ENCODE results near the gene MTSS2.

MTSS2 gene

GRCh38 chr16:70703835-70704381, 18.1 kb upstream of the MTSS2 start:
- H3K27me3 ChIP-seq (replicated peaks; ENCODE audit: control insufficient read depth, insufficient read depth, low read length), result no peaks in the 10 kb centered on the region
- H3K9me3 ChIP-seq (ENCODE audit: control insufficient read depth, low read length), result no peaks in the 10 kb centered on the region
- DNase-seq (ENCODE audit: low read depth), result no peak
- peaks cover 37% of the 10 kb centered on the region for H3K4me1 ChIP-seq (ENCODE audit: control insufficient read depth, insufficient read depth, low read length)
- H3K4me3 ChIP-seq (ENCODE audit: low read length), result no peak overlapping the region
- no peaks in the 10 kb centered on the region for H3K36me3 ChIP-seq (ENCODE audit: control insufficient read depth, insufficient read depth, low read length, severe bottlenecking)
- peak overlapping the region; percentile 63 for H3K9ac ChIP-seq (ENCODE audit: low read length)

- no peaks in the 10 kb centered on the region for H3K9me3 ChIP-seq (ENCODE audit: control insufficient read depth, low read length)
- H3K9ac ChIP-seq (ENCODE audit: low read length), result peak overlapping the region; percentile 63
- peaks cover 37% of the 10 kb centered on the region for H3K4me1 ChIP-seq (ENCODE audit: control insufficient read depth, insufficient read depth, low read length)
- no peak overlapping the region for H3K4me3 ChIP-seq (ENCODE audit: low read length)
- peak; percentile 93 for DNase-seq (ENCODE audit: low read depth)
- H3K36me3 ChIP-seq (ENCODE audit: control insufficient read depth, insufficient read depth, low read length, severe bottlenecking), result no peaks in the 10 kb centered on the region
- H3K27me3 ChIP-seq (replicated peaks; ENCODE audit: control insufficient read depth, insufficient read depth, low read length), result no peaks in the 10 kb centered on the region
Observed at GRCh38 chr16:70703041-70703834, 17.4 kb upstream of the MTSS2 start.

- Histone ChIP-seq H3K36me3 (ENCODE audit: control insufficient read depth, insufficient read depth, low read length, severe bottlenecking) (no peaks in the 10 kb centered on the region), H3K27me3 (replicated peaks; ENCODE audit: control insufficient read depth, insufficient read depth, low read length) (no peaks in the 10 kb centered on the region), H3K4me1 (ENCODE audit: control insufficient read depth, insufficient read depth, low read length) (peaks cover 37% of the 10 kb centered on the region), H3K9ac (ENCODE audit: low read length) (peak overlapping the region; percentile 63), H3K4me3 (ENCODE audit: low read length) (no peak overlapping the region), H3K9me3 (ENCODE audit: control insufficient read depth, low read length) (no peaks in the 10 kb centered on the region)
- DNase-seq (ENCODE audit: low read depth), result no peak
Observed at GRCh38 chr16:70702624-70703023, 16.8 kb upstream of the MTSS2 start.

- Histone ChIP-seq H3K9me3 (ENCODE audit: control insufficient read depth, low read length) (no peaks in the 10 kb centered on the region), H3K4me3 (ENCODE audit: low read length) (no peak overlapping the region), H3K27me3 (replicated peaks; ENCODE audit: control insufficient read depth, insufficient read depth, low read length) (no peaks in the 10 kb centered on the region), H3K4me1 (ENCODE audit: control insufficient read depth, insufficient read depth, low read length) (peaks cover 31% of the 10 kb centered on the region), H3K9ac (ENCODE audit: low read length) (peak overlapping the region; percentile 63), H3K36me3 (ENCODE audit: control insufficient read depth, insufficient read depth, low read length, severe bottlenecking) (no peaks in the 10 kb centered on the region)
- no peak for DNase-seq (ENCODE audit: low read depth)
Observed at GRCh38 chr16:70701998-70702397, 16.1 kb upstream of the MTSS2 start.

- no peak for DNase-seq (ENCODE audit: low read depth)
- Histone ChIP-seq H3K9ac (ENCODE audit: low read length) (no peak overlapping the region), H3K27me3 (replicated peaks; ENCODE audit: control insufficient read depth, insufficient read depth, low read length) (no peaks in the 10 kb centered on the region), H3K9me3 (ENCODE audit: control insufficient read depth, low read length) (no peaks in the 10 kb centered on the region), H3K4me1 (ENCODE audit: control insufficient read depth, insufficient read depth, low read length) (peaks cover 27% of the 10 kb centered on the region), H3K4me3 (ENCODE audit: low read length) (no peak overlapping the region), H3K36me3 (ENCODE audit: control insufficient read depth, insufficient read depth, low read length, severe bottlenecking) (no peaks in the 10 kb centered on the region)
Observed at GRCh38 chr16:70701596-70701995, 15.7 kb upstream of the MTSS2 start.

GRCh38 chr16:70701036-70701435, 15.2 kb upstream of the MTSS2 start:
- no peaks in the 10 kb centered on the region for H3K9me3 ChIP-seq (ENCODE audit: control insufficient read depth, low read length)
- peaks cover 24% of the 10 kb centered on the region for H3K4me1 ChIP-seq (ENCODE audit: control insufficient read depth, insufficient read depth, low read length)
- DNase-seq (ENCODE audit: low read depth), result no peak
- H3K27me3 ChIP-seq (replicated peaks; ENCODE audit: control insufficient read depth, insufficient read depth, low read length), result no peaks in the 10 kb centered on the region
- no peak overlapping the region for H3K9ac ChIP-seq (ENCODE audit: low read length)
- H3K36me3 ChIP-seq (ENCODE audit: control insufficient read depth, insufficient read depth, low read length, severe bottlenecking), result no peaks in the 10 kb centered on the region
- no peak overlapping the region for H3K4me3 ChIP-seq (ENCODE audit: low read length)

GRCh38 chr16:70700101-70701020, 14.5 kb upstream of the MTSS2 start:
- Histone ChIP-seq H3K4me3 (ENCODE audit: low read length) (no peak overlapping the region), H3K27me3 (replicated peaks; ENCODE audit: control insufficient read depth, insufficient read depth, low read length) (no peaks in the 10 kb centered on the region), H3K4me1 (ENCODE audit: control insufficient read depth, insufficient read depth, low read length) (peaks cover 24% of the 10 kb centered on the region), H3K9ac (ENCODE audit: low read length) (no peak overlapping the region), H3K36me3 (ENCODE audit: control insufficient read depth, insufficient read depth, low read length, severe bottlenecking) (no peaks in the 10 kb centered on the region), H3K9me3 (ENCODE audit: control insufficient read depth, low read length) (no peaks in the 10 kb centered on the region)
- DNase-seq (ENCODE audit: low read depth), result no peak

GRCh38 chr16:70699696-70700095, 13.8 kb upstream of the MTSS2 start:
- Histone ChIP-seq H3K4me3 (ENCODE audit: low read length) (no peak overlapping the region), H3K4me1 (ENCODE audit: control insufficient read depth, insufficient read depth, low read length) (peaks cover 27% of the 10 kb centered on the region), H3K27me3 (replicated peaks; ENCODE audit: control insufficient read depth, insufficient read depth, low read length) (no peaks in the 10 kb centered on the region), H3K9ac (ENCODE audit: low read length) (no peak overlapping the region), H3K36me3 (ENCODE audit: control insufficient read depth, insufficient read depth, low read length, severe bottlenecking) (no peaks in the 10 kb centered on the region), H3K9me3 (ENCODE audit: control insufficient read depth, low read length) (no peaks in the 10 kb centered on the region)
- DNase-seq (ENCODE audit: low read depth), result no peak

- Histone ChIP-seq H3K4me1 (ENCODE audit: control insufficient read depth, insufficient read depth, low read length) (peaks cover 35% of the 10 kb centered on the region), H3K9ac (ENCODE audit: low read length) (no peak overlapping the region), H3K9me3 (ENCODE audit: control insufficient read depth, low read length) (no peaks in the 10 kb centered on the region), H3K4me3 (ENCODE audit: low read length) (no peak overlapping the region), H3K36me3 (ENCODE audit: control insufficient read depth, insufficient read depth, low read length, severe bottlenecking) (no peaks in the 10 kb centered on the region), H3K27me3 (replicated peaks; ENCODE audit: control insufficient read depth, insufficient read depth, low read length) (no peaks in the 10 kb centered on the region)
- DNase-seq (ENCODE audit: low read depth), result no peak
Observed at GRCh38 chr16:70698901-70699300, 13.0 kb upstream of the MTSS2 start.

- no peak overlapping the region for H3K4me3 ChIP-seq (ENCODE audit: low read length)
- no peak overlapping the region for H3K9ac ChIP-seq (ENCODE audit: low read length)
- H3K36me3 ChIP-seq (ENCODE audit: control insufficient read depth, insufficient read depth, low read length, severe bottlenecking), result no peaks in the 10 kb centered on the region
- DNase-seq (ENCODE audit: low read depth), result peak; percentile 76
- H3K4me1 ChIP-seq (ENCODE audit: control insufficient read depth, insufficient read depth, low read length), result peaks cover 35% of the 10 kb centered on the region
- no peaks in the 10 kb centered on the region for H3K27me3 ChIP-seq (replicated peaks; ENCODE audit: control insufficient read depth, insufficient read depth, low read length)
- H3K9me3 ChIP-seq (ENCODE audit: control insufficient read depth, low read length), result no peaks in the 10 kb centered on the region
Observed at GRCh38 chr16:70697594-70698170, 11.8 kb upstream of the MTSS2 start.
